Measurements from ENCODE around the gene TSEN54.

Gene TSEN54

GRCh38 chr17:75542229-75542628 lies 25.9 kb downstream of the TSEN54 start:
- TF ChIP-seq CTCF (IDR thresholded peaks at IDR 0.05; ENCODE audit: control insufficient read depth, insufficient read depth, low read depth, low read length, missing control alignments) = no peak
- no peak overlapping the region for H3K4me3 ChIP-seq (ENCODE audit: control insufficient read depth, low read depth, low read length)

GRCh38 chr17:75542728-75543336 lies 26.5 kb downstream of the TSEN54 start:
- no peak overlapping the region for H3K4me3 ChIP-seq (ENCODE audit: control insufficient read depth, low read depth, low read length)
- no peak for DNase-seq (ENCODE audit: low read depth)
- TF ChIP-seq CTCF (IDR thresholded peaks at IDR 0.05; ENCODE audit: control insufficient read depth, insufficient read depth, low read depth, low read length, missing control alignments) = no peak

More at GRCh38 chr17:75542229-75542628, 25.9 kb downstream of the TSEN54 start:
- no peak for DNase-seq (ENCODE audit: low read depth)

GRCh38 chr17:75544250-75544649 lies 27.9 kb downstream of the TSEN54 start:
- no peak for DNase-seq (ENCODE audit: low read depth)

GRCh38 chr17:75546181-75546580 lies 29.9 kb downstream of the TSEN54 start:
- no peak for DNase-seq (ENCODE audit: low read depth)
- TF ChIP-seq CTCF (IDR thresholded peaks at IDR 0.05; ENCODE audit: control insufficient read depth, insufficient read depth, low read depth, low read length, missing control alignments) = no peak
- no peak overlapping the region for H3K4me3 ChIP-seq (ENCODE audit: control insufficient read depth, low read depth, low read length)

More at GRCh38 chr17:75544250-75544649, 27.9 kb downstream of the TSEN54 start:
- H3K4me3 ChIP-seq (ENCODE audit: control insufficient read depth, low read depth, low read length) = no peak overlapping the region
- TF ChIP-seq CTCF (IDR thresholded peaks at IDR 0.05; ENCODE audit: control insufficient read depth, insufficient read depth, low read depth, low read length, missing control alignments) = no peak

- DNase-seq (ENCODE audit: low read depth) = no peak
Measured at GRCh38 chr17:75547091-75547490, 30.8 kb downstream of the TSEN54 start.

GRCh38 chr17:75548813-75549212 lies 32.5 kb downstream of the TSEN54 start:
- H3K4me3 ChIP-seq (ENCODE audit: control insufficient read depth, low read depth, low read length) = no peak overlapping the region
- no peak for DNase-seq (ENCODE audit: low read depth)
- TF ChIP-seq CTCF (IDR thresholded peaks at IDR 0.05; ENCODE audit: control insufficient read depth, insufficient read depth, low read depth, low read length, missing control alignments) = no peak

More at GRCh38 chr17:75547091-75547490, 30.8 kb downstream of the TSEN54 start:
- TF ChIP-seq CTCF (IDR thresholded peaks at IDR 0.05; ENCODE audit: control insufficient read depth, insufficient read depth, low read depth, low read length, missing control alignments) = no peak
- no peak overlapping the region for H3K4me3 ChIP-seq (ENCODE audit: control insufficient read depth, low read depth, low read length)

Measured in AG09309 (cell line).